ENCODE results near the gene PKDREJ. TPM values are rescaled to one million over a fixed set of nuclear protein-coding genes. Genes with fewer than 3 reads are reported as not detected.

The PKDREJ gene
- polyA plus RNA-seq, 1 donor from 2014 or later: not detected

DNA sequence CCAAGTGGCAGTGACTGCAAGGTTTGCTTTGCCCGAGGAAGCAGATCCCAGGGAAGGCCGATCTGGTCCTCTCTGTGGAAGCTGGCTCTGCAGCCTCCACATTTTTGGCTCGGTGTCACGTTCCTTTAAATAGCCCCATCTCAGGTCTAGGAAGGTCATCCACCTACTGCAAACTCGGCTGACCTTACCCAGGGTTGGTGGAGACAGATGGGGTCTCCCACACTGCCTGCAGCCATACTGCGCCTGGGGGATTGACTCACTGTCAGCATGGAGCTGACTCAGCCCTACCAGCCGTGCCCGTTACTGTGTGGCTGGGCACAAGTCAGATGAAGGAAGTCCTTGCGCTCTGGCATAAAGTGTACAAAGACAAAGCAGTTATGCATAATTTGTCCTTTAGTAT is 29.9 kb downstream of the PKDREJ start:
- TF ChIP-seq, protein P1, sequence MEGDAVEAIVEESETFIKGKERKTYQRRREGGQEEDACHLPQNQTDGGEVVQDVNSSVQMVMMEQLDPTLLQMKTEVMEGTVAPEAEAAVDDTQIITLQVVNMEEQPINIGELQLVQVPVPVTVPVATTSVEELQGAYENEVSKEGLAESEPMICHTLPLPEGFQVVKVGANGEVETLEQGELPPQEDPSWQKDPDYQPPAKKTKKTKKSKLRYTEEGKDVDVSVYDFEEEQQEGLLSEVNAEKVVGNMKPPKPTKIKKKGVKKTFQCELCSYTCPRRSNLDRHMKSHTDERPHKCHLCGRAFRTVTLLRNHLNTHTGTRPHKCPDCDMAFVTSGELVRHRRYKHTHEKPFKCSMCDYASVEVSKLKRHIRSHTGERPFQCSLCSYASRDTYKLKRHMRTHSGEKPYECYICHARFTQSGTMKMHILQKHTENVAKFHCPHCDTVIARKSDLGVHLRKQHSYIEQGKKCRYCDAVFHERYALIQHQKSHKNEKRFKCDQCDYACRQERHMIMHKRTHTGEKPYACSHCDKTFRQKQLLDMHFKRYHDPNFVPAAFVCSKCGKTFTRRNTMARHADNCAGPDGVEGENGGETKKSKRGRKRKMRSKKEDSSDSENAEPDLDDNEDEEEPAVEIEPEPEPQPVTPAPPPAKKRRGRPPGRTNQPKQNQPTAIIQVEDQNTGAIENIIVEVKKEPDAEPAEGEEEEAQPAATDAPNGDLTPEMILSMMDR (IDR thresholded peaks at IDR 0.05; ENCODE audit: poor library complexity, severe bottlenecking): no peak
- TF ChIP-seq RAD21 (conservative IDR thresholded peaks at IDR 0.05) (no peak), POLR2AphosphoS5 (IDR thresholded peaks at IDR 0.05) (no peak), EP300 (conservative IDR thresholded peaks at IDR 0.05; ENCODE audit: poor library complexity, severe bottlenecking) (no peak), TAF1 (IDR thresholded peaks at IDR 0.05; ENCODE audit: low read depth) (no peak), MXI1 (conservative IDR thresholded peaks at IDR 0.05; ENCODE audit: poor library complexity, severe bottlenecking) (no peak), SMC3 (conservative IDR thresholded peaks at IDR 0.05; ENCODE audit: poor library complexity) (no peak), EZH2 (IDR thresholded peaks at IDR 0.05; ENCODE audit: borderline replicate concordance, insufficient read depth, low read length, poor library complexity, severe bottlenecking) (no peak)
- TF ChIP-seq, protein P2, sequence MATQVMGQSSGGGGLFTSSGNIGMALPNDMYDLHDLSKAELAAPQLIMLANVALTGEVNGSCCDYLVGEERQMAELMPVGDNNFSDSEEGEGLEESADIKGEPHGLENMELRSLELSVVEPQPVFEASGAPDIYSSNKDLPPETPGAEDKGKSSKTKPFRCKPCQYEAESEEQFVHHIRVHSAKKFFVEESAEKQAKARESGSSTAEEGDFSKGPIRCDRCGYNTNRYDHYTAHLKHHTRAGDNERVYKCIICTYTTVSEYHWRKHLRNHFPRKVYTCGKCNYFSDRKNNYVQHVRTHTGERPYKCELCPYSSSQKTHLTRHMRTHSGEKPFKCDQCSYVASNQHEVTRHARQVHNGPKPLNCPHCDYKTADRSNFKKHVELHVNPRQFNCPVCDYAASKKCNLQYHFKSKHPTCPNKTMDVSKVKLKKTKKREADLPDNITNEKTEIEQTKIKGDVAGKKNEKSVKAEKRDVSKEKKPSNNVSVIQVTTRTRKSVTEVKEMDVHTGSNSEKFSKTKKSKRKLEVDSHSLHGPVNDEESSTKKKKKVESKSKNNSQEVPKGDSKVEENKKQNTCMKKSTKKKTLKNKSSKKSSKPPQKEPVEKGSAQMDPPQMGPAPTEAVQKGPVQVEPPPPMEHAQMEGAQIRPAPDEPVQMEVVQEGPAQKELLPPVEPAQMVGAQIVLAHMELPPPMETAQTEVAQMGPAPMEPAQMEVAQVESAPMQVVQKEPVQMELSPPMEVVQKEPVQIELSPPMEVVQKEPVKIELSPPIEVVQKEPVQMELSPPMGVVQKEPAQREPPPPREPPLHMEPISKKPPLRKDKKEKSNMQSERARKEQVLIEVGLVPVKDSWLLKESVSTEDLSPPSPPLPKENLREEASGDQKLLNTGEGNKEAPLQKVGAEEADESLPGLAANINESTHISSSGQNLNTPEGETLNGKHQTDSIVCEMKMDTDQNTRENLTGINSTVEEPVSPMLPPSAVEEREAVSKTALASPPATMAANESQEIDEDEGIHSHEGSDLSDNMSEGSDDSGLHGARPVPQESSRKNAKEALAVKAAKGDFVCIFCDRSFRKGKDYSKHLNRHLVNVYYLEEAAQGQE (IDR thresholded peaks at IDR 0.05; ENCODE audit: borderline replicate concordance): no peak
- H3F3A ChIP-seq (ENCODE audit: insufficient read depth, low read length, poor library complexity, severe bottlenecking): no peaks in the 10 kb centered on the region
- H3K9me2 ChIP-seq (ENCODE audit: insufficient read depth, low read length): no peaks in the 10 kb centered on the region
- H3K9me3 ChIP-seq (ENCODE audit: low read length): no peaks in the 10 kb centered on the region
- H3K27ac ChIP-seq (ENCODE audit: low read length): no peak overlapping the region
- H3K36me3 ChIP-seq (ENCODE audit: insufficient read depth, low read length): no peaks in the 10 kb centered on the region
- H2AFZ ChIP-seq (ENCODE audit: low read depth, low read length): no peak overlapping the region
- H3K4me2 ChIP-seq (ENCODE audit: low read length): no peak overlapping the region
- no peak overlapping the region for H3K9ac ChIP-seq (ENCODE audit: low read length)
- H3K79me2 ChIP-seq (replicated peaks; ENCODE audit: insufficient read depth, low read length): no peaks in the 10 kb centered on the region
- no peaks in the 10 kb centered on the region for H3K27me3 ChIP-seq (ENCODE audit: insufficient read depth, low read depth, low read length)
- H3K4me3 ChIP-seq (ENCODE audit: low read length): no peak overlapping the region
- no peaks in the 10 kb centered on the region for H4K20me1 ChIP-seq (ENCODE audit: insufficient read depth)

DNA sequence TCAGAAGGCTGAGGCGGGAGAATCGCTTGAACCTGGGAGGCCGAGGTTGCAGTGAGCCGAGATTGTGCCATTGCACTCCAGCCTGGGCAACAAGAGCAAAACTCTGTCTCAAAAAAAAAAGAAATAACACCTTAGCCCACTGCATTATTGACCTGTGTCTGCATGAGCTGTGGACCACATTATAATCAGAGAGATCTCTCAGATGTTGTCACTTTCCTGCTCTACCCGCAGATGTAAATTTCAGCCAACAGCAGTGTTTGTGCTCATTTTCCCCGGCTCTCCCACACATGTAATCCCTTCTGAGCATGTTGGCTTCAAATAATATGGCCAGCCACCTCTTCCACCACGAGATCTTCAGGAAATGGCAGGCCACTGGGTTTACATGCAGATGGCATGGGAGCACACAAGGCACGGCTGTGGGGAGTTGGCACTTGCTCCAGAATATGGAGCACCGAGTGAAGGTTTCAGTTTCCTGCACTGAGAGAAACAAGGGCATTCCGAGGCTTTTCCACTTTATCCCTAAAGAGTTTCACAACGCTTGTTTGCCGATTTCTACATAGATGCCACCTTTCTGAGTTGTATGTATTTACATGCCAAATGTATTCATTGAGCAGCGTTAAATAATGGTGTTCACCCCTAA is 32.8 kb downstream of the PKDREJ start:
- no peak for TF ChIP-seq SMC3 (conservative IDR thresholded peaks at IDR 0.05; ENCODE audit: poor library complexity)
- no peak for TF ChIP-seq TAF1 (IDR thresholded peaks at IDR 0.05; ENCODE audit: low read depth)
- no peak for TF ChIP-seq RAD21 (conservative IDR thresholded peaks at IDR 0.05)
- TF ChIP-seq POLR2AphosphoS5 (IDR thresholded peaks at IDR 0.05): no peak
- TF ChIP-seq, protein P2 (IDR thresholded peaks at IDR 0.05; ENCODE audit: borderline replicate concordance): no peak
- no peak for TF ChIP-seq EP300 (conservative IDR thresholded peaks at IDR 0.05; ENCODE audit: poor library complexity, severe bottlenecking)
- TF ChIP-seq, protein P1 (IDR thresholded peaks at IDR 0.05; ENCODE audit: poor library complexity, severe bottlenecking): no peak
- no peak for TF ChIP-seq MXI1 (conservative IDR thresholded peaks at IDR 0.05; ENCODE audit: poor library complexity, severe bottlenecking)
- H2AFZ ChIP-seq (ENCODE audit: low read depth, low read length): no peak overlapping the region
- no peak overlapping the region for H3K9ac ChIP-seq (ENCODE audit: low read length)
- H3F3A ChIP-seq (ENCODE audit: insufficient read depth, low read length, poor library complexity, severe bottlenecking): no peaks in the 10 kb centered on the region
- no peaks in the 10 kb centered on the region for H3K27me3 ChIP-seq (ENCODE audit: insufficient read depth, low read depth, low read length)
- H3K36me3 ChIP-seq (ENCODE audit: insufficient read depth, low read length): no peaks in the 10 kb centered on the region
- H3K4me3 ChIP-seq (ENCODE audit: low read length): no peak overlapping the region
- no peak overlapping the region for H3K4me2 ChIP-seq (ENCODE audit: low read length)
- H3K9me2 ChIP-seq (ENCODE audit: insufficient read depth, low read length): no peaks in the 10 kb centered on the region
- H3K79me2 ChIP-seq (replicated peaks; ENCODE audit: insufficient read depth, low read length): no peaks in the 10 kb centered on the region
- H4K20me1 ChIP-seq (ENCODE audit: insufficient read depth): no peaks in the 10 kb centered on the region
- H3K9me3 ChIP-seq (ENCODE audit: low read length): no peaks in the 10 kb centered on the region
- H3K27ac ChIP-seq (ENCODE audit: low read length): no peak overlapping the region
